Caco-2 (cell line): Measurements from ENCODE around the gene TACC2. TPM values are rescaled to one million over a fixed set of nuclear protein-coding genes. Genes with fewer than 3 reads are reported as not detected.

Experiments
- BruUV-seq: library from RNA; stranded (reverse); fragments of 400-500 nt; replicated peaks from 2 replicates; lab custom pipeline; 2021; lab: Mats Ljungman, UMichigan
- CTCF ChIA-PET: fragments of 300-600 bp; sonication (Branson Sonifier 250); formaldehyde crosslinking; loops from one replicate; lab custom pipeline; 2022; ENCODE audit warnings: antibody characterized with exemption; lab: Charles Lee
- POLR2A ChIA-PET: fragments of 300-600 bp; sonication (Branson Sonifier 250); formaldehyde crosslinking; loops from one replicate; lab custom pipeline; 2022; ENCODE audit warnings: antibody characterized with exemption; lab: Charles Lee
- DNase-seq, 2 experiments: peaks; one replicate each; pipeline versions ENCODE4 v3.0.0 to v3.0.0-alpha.2; 2020 to 2022
- H3K27me3 ChIP-seq: replicated peaks from 2 replicates; pipeline ENCODE4 v1.6.0; 2011; ENCODE audit warnings: low read length; ENCODE audit not compliant: control insufficient read depth, insufficient read depth
- H3K36me3 ChIP-seq: 2 replicates; pipeline ENCODE4 v1.5.1; 2011; ENCODE audit warnings: low read length; ENCODE audit not compliant: control insufficient read depth, insufficient read depth
- H3K4me1 ChIP-seq: fragments of 250-450 bp; sonication (Bioruptor Pico); 2 replicates; pipeline ENCODE4 v1.5.1; 2020; ENCODE audit warnings: mild to moderate bottlenecking
- H3K4me3 ChIP-seq: 2 replicates; pipeline ENCODE4 v1.5.1; 2011; ENCODE audit warnings: low read depth, mild to moderate bottlenecking, control low read depth, low read length
- H3K9me3 ChIP-seq: fragments of 250-450 bp; sonication (Bioruptor Pico); 2 replicates; pipeline ENCODE4 v1.5.1; 2020; ENCODE audit warnings: mild to moderate bottlenecking, moderate library complexity
- H3K27ac Mint-ChIP-seq: one replicate; pipeline ENCODE4 v1.8.0; 2022; ENCODE audit warnings: mixed read lengths; ENCODE audit not compliant: unreplicated experiment
- H3K27me3 Mint-ChIP-seq: one replicate; pipeline ENCODE4 v1.8.0; 2022; ENCODE audit warnings: mixed read lengths; ENCODE audit not compliant: insufficient read depth, unreplicated experiment
- H3K36me3 Mint-ChIP-seq: one replicate; pipeline ENCODE4 v1.8.0; 2022; ENCODE audit warnings: mild to moderate bottlenecking, mixed read lengths; ENCODE audit not compliant: insufficient read depth, unreplicated experiment
- H3K4me1 Mint-ChIP-seq: one replicate; pipeline ENCODE4 v1.8.0; 2022; ENCODE audit warnings: low read depth, mixed read lengths; ENCODE audit not compliant: unreplicated experiment
- H3K4me3 Mint-ChIP-seq: one replicate; pipeline ENCODE4 v1.8.0; 2022; ENCODE audit warnings: mild to moderate bottlenecking, moderate library complexity, mixed read lengths; ENCODE audit not compliant: unreplicated experiment
- H3K9me3 Mint-ChIP-seq: one replicate; pipeline ENCODE4 v1.8.0; 2022; ENCODE audit warnings: mixed read lengths; ENCODE audit not compliant: unreplicated experiment
- CTCF ChIP-seq, 2 experiments: fragments of 200-600 bp in 1 of 2; IDR thresholded peaks; 1 replicate in 1 of 2; 2 replicates in 1 of 2; pipeline versions ENCODE4 v1.5.1 to v1.8.0; 2011 to 2022; ENCODE audit warnings: antibody characterized with exemption in 1 of 2, control low read depth in 1 of 2, inconsistent platforms in 1 of 2, low read depth in 1 of 2, low read length in 1 of 2, mild to moderate bottlenecking in 1 of 2, moderate library complexity in 1 of 2; ENCODE audit not compliant: insufficient read depth in 1 of 2, severe bottlenecking in 1 of 2, unreplicated experiment in 1 of 2
- intact Hi-C: fragments of 100-400 bp; cut with micrococcal nuclease; formaldehyde crosslinking; loops from one replicate; pipeline ENCODE4 v1.10.0; 2022; ENCODE audit not compliant: unreplicated experiment
- total RNA-seq: library from RNA; stranded (reverse); gene quantifications from 2 replicates; pipeline ENCODE4 v1.2.3, GENCODE V29; 2022

Gene TACC2
- total RNA-seq, 1 experiment from 2014 or later = 117 TPM

DNA sequence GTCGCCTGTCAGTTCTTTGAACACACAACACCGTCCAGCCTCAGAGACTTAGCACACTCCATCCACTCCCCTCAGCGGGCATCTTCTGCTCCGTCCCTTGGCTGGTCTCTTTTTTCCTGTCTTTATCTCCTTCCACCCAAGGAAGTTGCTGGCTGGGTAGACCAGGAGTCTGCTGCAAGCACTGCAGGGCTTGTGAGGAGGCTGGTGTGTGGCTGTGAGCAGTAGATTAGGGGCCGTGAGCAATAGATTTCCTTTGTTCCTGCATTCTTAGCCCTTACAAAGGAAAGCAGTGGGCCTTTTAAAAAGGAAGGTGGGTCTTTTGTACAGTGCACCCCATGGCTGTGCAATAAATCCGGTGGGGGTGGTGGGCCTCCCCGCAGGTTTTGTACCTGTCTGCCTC lies 181.8 kb downstream of the TACC2 start:
- TF ChIP-seq CTCF (IDR thresholded peaks at IDR 0.05; ENCODE audit: insufficient read depth in 1 of 2, low read depth in 1 of 2, low read length in 1 of 2, severe bottlenecking in 1 of 2, unreplicated experiment in 1 of 2) = no peak
- Mint-ChIP-seq H3K9me3 (no peaks in the 10 kb centered on the region), H3K36me3 (peaks cover 43% of the 10 kb centered on the region), H3K4me1 (peaks cover 24% of the 10 kb centered on the region), H3K27me3 (no peaks in the 10 kb centered on the region), H3K4me3 (no peak overlapping the region), H3K27ac (no peak overlapping the region)
- Histone ChIP-seq H3K9me3 (no peaks in the 10 kb centered on the region), H3K4me1 (peaks cover 17% of the 10 kb centered on the region), H3K36me3 (no peaks in the 10 kb centered on the region; the same call in none of the 2 replicates), H3K4me3 (no peak overlapping the region), H3K27me3 (no peaks in the 10 kb centered on the region)
- ChIA-PET CTCF (no interaction called here), POLR2A (no interaction called here)
- DNase-seq = no peak
- intact Hi-C loops = no loop called here
- BruUV-seq = no TSS peak

- Histone ChIP-seq H3K4me3 (no peak overlapping the region), H3K9me3 (no peaks in the 10 kb centered on the region), H3K4me1 (peaks cover 22% of the 10 kb centered on the region), H3K27me3 (no peaks in the 10 kb centered on the region), H3K36me3 (no peaks in the 10 kb centered on the region; the same call in none of the 2 replicates)
- DNase-seq = no peak
- Mint-ChIP-seq H3K27ac (no peak overlapping the region), H3K4me1 (peaks cover 28% of the 10 kb centered on the region), H3K27me3 (no peaks in the 10 kb centered on the region), H3K36me3 (peaks cover 39% of the 10 kb centered on the region), H3K4me3 (no peak overlapping the region), H3K9me3 (no peaks in the 10 kb centered on the region)
- no peak for TF ChIP-seq CTCF (IDR thresholded peaks at IDR 0.05; ENCODE audit: insufficient read depth in 1 of 2, low read depth in 1 of 2, low read length in 1 of 2, severe bottlenecking in 1 of 2, unreplicated experiment in 1 of 2)
- intact Hi-C loops = no loop called here
- CTCF ChIA-PET = no interaction called here
- no TSS peak for BruUV-seq
- POLR2A ChIA-PET = interaction anchor here (0.5 kb wide), 1 partner anchor 49 kb away, joined by 3 read pairs; no protein-coding TSS in a partner anchor
Measured at GRCh38 chr10:122171302-122172075, 182.5 kb downstream of the TACC2 start.

DNA sequence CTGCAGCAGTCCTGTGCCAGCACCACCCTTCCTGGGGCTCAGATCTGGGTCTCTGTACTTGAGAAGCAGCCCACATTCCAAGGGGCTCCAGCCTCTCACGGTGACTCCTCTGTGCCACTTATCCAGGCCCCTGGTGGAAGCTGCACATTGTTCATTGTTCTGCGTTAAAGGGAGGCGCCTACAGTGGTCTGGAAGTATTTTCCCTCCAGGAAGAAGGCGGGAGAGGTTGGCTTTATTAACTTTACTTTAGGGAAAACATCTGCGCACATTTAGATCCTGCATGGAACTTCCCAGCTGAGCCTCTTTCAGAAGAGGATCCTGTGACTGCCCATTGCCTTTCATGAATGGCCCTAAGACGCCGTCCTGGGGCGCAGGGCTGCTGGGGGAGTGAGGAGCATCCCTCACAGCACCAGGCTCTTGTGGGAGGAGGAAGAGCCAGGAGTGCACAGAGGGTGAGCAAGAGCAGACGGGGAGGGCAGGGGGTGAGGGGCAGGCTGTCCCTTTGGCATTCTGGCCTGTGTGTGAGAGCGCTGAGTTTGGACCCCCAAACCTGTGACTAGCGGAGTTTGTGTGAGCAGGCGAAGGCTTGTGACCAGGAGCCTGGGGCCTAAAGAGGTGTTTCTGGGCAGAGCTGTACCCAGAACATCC lies 183.5 kb downstream of the TACC2 start:
- intact Hi-C loops = no loop called here
- CTCF ChIA-PET = no interaction called here
- TF ChIP-seq CTCF (IDR thresholded peaks at IDR 0.05; ENCODE audit: insufficient read depth in 1 of 2, low read depth in 1 of 2, low read length in 1 of 2, severe bottlenecking in 1 of 2, unreplicated experiment in 1 of 2) = no peak
- Histone ChIP-seq H3K4me3 (no peak overlapping the region), H3K36me3 (no peaks in the 10 kb centered on the region; the same call in none of the 2 replicates), H3K27me3 (no peaks in the 10 kb centered on the region), H3K9me3 (no peaks in the 10 kb centered on the region), H3K4me1 (peaks cover 25% of the 10 kb centered on the region)
- no peak overlapping the region for H3K4me3 Mint-ChIP-seq
- H3K27me3 Mint-ChIP-seq = no peaks in the 10 kb centered on the region
- H3K36me3 Mint-ChIP-seq = peaks cover 29% of the 10 kb centered on the region
- POLR2A ChIA-PET = no interaction called here
- no peak for DNase-seq
- peak overlapping the region; percentile 63 for H3K27ac Mint-ChIP-seq
- BruUV-seq = no TSS peak
- peaks cover 38% of the 10 kb centered on the region for H3K4me1 Mint-ChIP-seq
- H3K9me3 Mint-ChIP-seq = no peaks in the 10 kb centered on the region
